Measurements from ENCODE around the gene KRT38.
A peak's percentile ranks its signal among the peaks of the same experiment; 100 is the strongest.

KRT38 gene

DNA sequence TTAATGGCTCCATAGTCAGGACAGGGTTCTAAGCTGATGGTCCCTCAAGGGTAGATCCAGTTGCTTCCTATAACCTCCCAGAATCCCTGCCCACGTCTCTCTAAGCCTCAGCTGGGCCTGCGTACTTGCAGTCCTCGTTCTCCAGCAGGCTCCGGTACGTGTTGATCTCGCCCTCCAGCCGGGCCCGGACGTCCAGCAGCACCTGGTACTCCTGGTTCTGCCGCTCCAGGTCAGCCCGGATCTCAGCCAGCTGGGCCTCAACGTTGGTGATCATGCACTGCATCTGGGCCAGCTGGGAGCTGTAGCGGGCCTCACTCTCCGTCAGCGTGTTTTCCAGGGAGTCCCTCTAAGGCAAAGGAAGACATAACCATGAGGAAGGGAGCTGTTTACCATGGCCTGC lies 21.9 kb upstream of the KRT38 start:
- POLR2A ChIA-PET: no interaction called here
- H3K9me3 ChIP-seq (ENCODE audit: control extremely low read depth in 1 of 5, control insufficient read depth in 4 of 5, insufficient read depth in 2 of 5, low read depth in 1 of 5, low read length in 4 of 5): peaks cover 0 to 3% (median 0%) of the 10 kb centered on the region in 5 experiments
- WGBS (ENCODE audit: insufficient coverage): 78% methylated on average over 12 of the region's 15 CpGs
- H3K4me3 ChIP-seq (ENCODE audit: control insufficient read depth in 1 of 7, extremely low read depth in 1 of 7, insufficient read depth in 4 of 7, low read depth in 2 of 7, low read length in 6 of 7): no peak overlapping the region
- H3K27me3 ChIP-seq (replicated peaks in 2 of 5; ENCODE audit: control insufficient read depth in 4 of 5, insufficient read depth in 5 of 5, low read length in 4 of 5): peaks cover 0 to 10% (median 0%) of the 10 kb centered on the region in 5 experiments
- no peaks in the 10 kb centered on the region for H3K36me3 ChIP-seq (ENCODE audit: control insufficient read depth in 4 of 4, insufficient read depth in 4 of 4, low read length in 3 of 4)
- H3K4me1 ChIP-seq (ENCODE audit: control extremely low read depth in 1 of 4, control insufficient read depth in 4 of 4, insufficient read depth in 4 of 4, low read length in 3 of 4): no peaks in the 10 kb centered on the region
- no peak overlapping the region for H3K27ac ChIP-seq (ENCODE audit: insufficient read depth in 1 of 2, low read depth in 1 of 2, low read length in 2 of 2, poor library complexity in 1 of 2, severe bottlenecking in 2 of 2)
- CTCF ChIA-PET: no interaction called here
- DNase-seq: no peak

DNA sequence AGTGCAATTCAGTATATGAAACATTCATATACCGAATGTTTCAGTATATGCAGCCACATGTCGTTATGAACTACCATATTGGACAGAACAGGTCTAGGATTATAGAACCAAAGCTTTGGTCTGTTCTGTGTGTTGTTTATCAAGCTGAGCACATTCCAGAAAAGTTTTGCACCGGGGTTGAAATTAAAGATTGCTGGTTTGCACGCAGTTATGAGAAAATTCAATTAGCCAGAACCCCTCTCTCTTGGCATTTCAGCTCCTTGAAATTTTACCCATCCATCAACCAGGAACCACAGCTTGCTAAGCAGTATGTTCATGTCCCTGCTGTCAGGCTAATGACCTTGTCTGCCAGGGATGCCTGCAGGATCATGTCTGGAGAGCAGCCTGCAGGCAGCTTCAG lies 16.9 kb upstream of the KRT38 start:
- ChIA-PET POLR2A (interaction anchor here (0.5 kb wide), 1 partner anchor 204 kb away, joined by 3 read pairs; no protein-coding TSS in a partner anchor), CTCF (no interaction called here)
- no peak overlapping the region for H3K4me3 ChIP-seq (ENCODE audit: control insufficient read depth in 1 of 7, extremely low read depth in 1 of 7, insufficient read depth in 4 of 7, low read depth in 2 of 7, low read length in 6 of 7)
- no peaks in the 10 kb centered on the region for H3K36me3 ChIP-seq (ENCODE audit: control insufficient read depth in 4 of 4, insufficient read depth in 4 of 4, low read length in 3 of 4)
- no peak overlapping the region for H3K27ac ChIP-seq (ENCODE audit: insufficient read depth in 1 of 2, low read depth in 1 of 2, low read length in 2 of 2, poor library complexity in 1 of 2, severe bottlenecking in 2 of 2)
- WGBS (ENCODE audit: insufficient coverage): 100% methylated on average over 4 of the region's 4 CpGs
- H3K4me1 ChIP-seq (ENCODE audit: control extremely low read depth in 1 of 4, control insufficient read depth in 4 of 4, insufficient read depth in 4 of 4, low read length in 3 of 4): peaks cover 0 to 5% (median 2%) of the 10 kb centered on the region in 4 experiments
- peaks cover 0 to 15% (median 0%) of the 10 kb centered on the region in 5 experiments for H3K27me3 ChIP-seq (replicated peaks in 2 of 5; ENCODE audit: control insufficient read depth in 4 of 5, insufficient read depth in 5 of 5, low read length in 4 of 5)
- no peak for DNase-seq
- H3K9me3 ChIP-seq (ENCODE audit: control extremely low read depth in 1 of 5, control insufficient read depth in 4 of 5, insufficient read depth in 2 of 5, low read depth in 1 of 5, low read length in 4 of 5): no peaks in the 10 kb centered on the region

- CTCF ChIA-PET: no interaction called here
- Histone ChIP-seq H3K27me3 (replicated peaks in 2 of 5; ENCODE audit: control insufficient read depth in 4 of 5, insufficient read depth in 5 of 5, low read length in 4 of 5) (peaks cover 0 to 14% (median 0%) of the 10 kb centered on the region in 5 experiments), H3K4me3 (ENCODE audit: control insufficient read depth in 1 of 7, extremely low read depth in 1 of 7, insufficient read depth in 4 of 7, low read depth in 2 of 7, low read length in 6 of 7) (no peak overlapping the region), H3K27ac (ENCODE audit: insufficient read depth in 1 of 2, low read depth in 1 of 2, low read length in 2 of 2, poor library complexity in 1 of 2, severe bottlenecking in 2 of 2) (no peak overlapping the region), H3K9me3 (ENCODE audit: control extremely low read depth in 1 of 5, control insufficient read depth in 4 of 5, insufficient read depth in 2 of 5, low read depth in 1 of 5, low read length in 4 of 5) (no peaks in the 10 kb centered on the region), H3K36me3 (ENCODE audit: control insufficient read depth in 4 of 4, insufficient read depth in 4 of 4, low read length in 3 of 4) (no peaks in the 10 kb centered on the region), H3K4me1 (ENCODE audit: control extremely low read depth in 1 of 4, control insufficient read depth in 4 of 4, insufficient read depth in 4 of 4, low read length in 3 of 4) (peaks cover 0 to 5% (median 2%) of the 10 kb centered on the region in 4 experiments)
- POLR2A ChIA-PET: no interaction called here
- WGBS (ENCODE audit: insufficient coverage): 100% methylated on average over 1 of the region's 3 CpGs
- DNase-seq: no peak
These were observed 15.4 kb upstream of the KRT38 start for GRCh38 chr17:41456204-41456603.

DNA sequence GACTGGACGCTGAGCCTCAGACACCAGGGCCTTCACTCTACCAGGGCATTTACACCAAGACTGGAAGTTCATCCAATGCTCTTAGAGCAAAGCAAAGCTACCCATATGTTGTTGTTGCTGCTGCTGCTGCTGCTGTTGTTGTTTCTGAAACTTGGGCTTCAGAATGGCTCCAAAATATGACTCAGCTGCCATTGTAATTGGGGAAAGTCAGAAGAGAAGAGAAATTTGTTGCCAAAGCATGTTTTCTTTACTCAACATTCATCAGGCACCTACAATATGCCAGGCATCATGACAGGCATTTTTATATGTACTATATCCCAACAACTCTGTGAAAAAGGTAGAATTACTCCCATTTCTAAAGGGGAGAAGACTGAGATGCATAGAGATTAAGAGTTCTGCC lies 14.5 kb upstream of the KRT38 start:
- Histone ChIP-seq H3K27ac (ENCODE audit: insufficient read depth in 1 of 2, low read depth in 1 of 2, low read length in 2 of 2, poor library complexity in 1 of 2, severe bottlenecking in 2 of 2) (no peak overlapping the region), H3K27me3 (replicated peaks in 2 of 5; ENCODE audit: control insufficient read depth in 4 of 5, insufficient read depth in 5 of 5, low read length in 4 of 5) (peaks cover 0 to 14% (median 0%) of the 10 kb centered on the region in 5 experiments), H3K36me3 (ENCODE audit: control insufficient read depth in 4 of 4, insufficient read depth in 4 of 4, low read length in 3 of 4) (no peaks in the 10 kb centered on the region), H3K4me3 (ENCODE audit: control insufficient read depth in 1 of 7, extremely low read depth in 1 of 7, insufficient read depth in 4 of 7, low read depth in 2 of 7, low read length in 6 of 7) (no peak overlapping the region), H3K4me1 (ENCODE audit: control extremely low read depth in 1 of 4, control insufficient read depth in 4 of 4, insufficient read depth in 4 of 4, low read length in 3 of 4) (peaks cover 0 to 5% (median 2%) of the 10 kb centered on the region in 4 experiments), H3K9me3 (ENCODE audit: control extremely low read depth in 1 of 5, control insufficient read depth in 4 of 5, insufficient read depth in 2 of 5, low read depth in 1 of 5, low read length in 4 of 5) (no peaks in the 10 kb centered on the region)
- no peak for DNase-seq
- 100% methylated on average over 1 of the region's 1 CpG for WGBS (ENCODE audit: insufficient coverage)
- CTCF ChIA-PET: no interaction called here
- POLR2A ChIA-PET: no interaction called here

- H3K4me3 ChIP-seq (ENCODE audit: control insufficient read depth in 1 of 7, extremely low read depth in 1 of 7, insufficient read depth in 4 of 7, low read depth in 2 of 7, low read length in 6 of 7): no peak overlapping the region
- no peaks in the 10 kb centered on the region for H3K9me3 ChIP-seq (ENCODE audit: control extremely low read depth in 1 of 5, control insufficient read depth in 4 of 5, insufficient read depth in 2 of 5, low read depth in 1 of 5, low read length in 4 of 5)
- H3K27me3 ChIP-seq (replicated peaks in 2 of 5; ENCODE audit: control insufficient read depth in 4 of 5, insufficient read depth in 5 of 5, low read length in 4 of 5): peaks cover 0 to 6% (median 0%) of the 10 kb centered on the region in 5 experiments
- no peaks in the 10 kb centered on the region for H3K36me3 ChIP-seq (ENCODE audit: control insufficient read depth in 4 of 4, insufficient read depth in 4 of 4, low read length in 3 of 4)
- no peak overlapping the region for H3K27ac ChIP-seq (ENCODE audit: insufficient read depth in 1 of 2, low read depth in 1 of 2, low read length in 2 of 2, poor library complexity in 1 of 2, severe bottlenecking in 2 of 2)
- WGBS (ENCODE audit: insufficient coverage): 64% methylated on average over 3 of the region's 3 CpGs
- ChIA-PET CTCF (interaction anchor here (1.4 kb wide), 1 partner anchor 96 kb away, joined by 5 read pairs; no protein-coding TSS in a partner anchor), POLR2A (no interaction called here)
- peaks cover 0 to 5% (median 2%) of the 10 kb centered on the region in 4 experiments for H3K4me1 ChIP-seq (ENCODE audit: control extremely low read depth in 1 of 4, control insufficient read depth in 4 of 4, insufficient read depth in 4 of 4, low read length in 3 of 4)
- peak; percentile 2 to 69 (median 60) for DNase-seq
These were observed 12.3 kb upstream of the KRT38 start for GRCh38 chr17:41453066-41453465.

GRCh38 chr17:41452281-41452680 lies 11.5 kb upstream of the KRT38 start:
- peaks cover 0 to 5% (median 0%) of the 10 kb centered on the region in 5 experiments for H3K27me3 ChIP-seq (replicated peaks in 2 of 5; ENCODE audit: control insufficient read depth in 4 of 5, insufficient read depth in 5 of 5, low read length in 4 of 5)
- peaks cover 0 to 5% (median 2%) of the 10 kb centered on the region in 4 experiments for H3K4me1 ChIP-seq (ENCODE audit: control extremely low read depth in 1 of 4, control insufficient read depth in 4 of 4, insufficient read depth in 4 of 4, low read length in 3 of 4)
- H3K4me3 ChIP-seq (ENCODE audit: control insufficient read depth in 1 of 7, extremely low read depth in 1 of 7, insufficient read depth in 4 of 7, low read depth in 2 of 7, low read length in 6 of 7): no peak overlapping the region
- no peaks in the 10 kb centered on the region for H3K9me3 ChIP-seq (ENCODE audit: control extremely low read depth in 1 of 5, control insufficient read depth in 4 of 5, insufficient read depth in 2 of 5, low read depth in 1 of 5, low read length in 4 of 5)
- ChIA-PET POLR2A (no interaction called here), CTCF (interaction anchor here (1.4 kb wide), 1 partner anchor 97 kb away, joined by 5 read pairs; no protein-coding TSS in a partner anchor)
- no peak overlapping the region for H3K27ac ChIP-seq (ENCODE audit: insufficient read depth in 1 of 2, low read depth in 1 of 2, low read length in 2 of 2, poor library complexity in 1 of 2, severe bottlenecking in 2 of 2)
- no peaks in the 10 kb centered on the region for H3K36me3 ChIP-seq (ENCODE audit: control insufficient read depth in 4 of 4, insufficient read depth in 4 of 4, low read length in 3 of 4)
- peak; percentile 77 to 95 (median 94) for DNase-seq
- WGBS (ENCODE audit: insufficient coverage): 0% methylated on average over 2 of the region's 4 CpGs

GRCh38 chr17:41451154-41451728 lies 10.5 kb upstream of the KRT38 start:
- 90% methylated on average over 2 of the region's 2 CpGs for WGBS (ENCODE audit: insufficient coverage)
- Histone ChIP-seq H3K27ac (ENCODE audit: insufficient read depth in 1 of 2, low read depth in 1 of 2, low read length in 2 of 2, poor library complexity in 1 of 2, severe bottlenecking in 2 of 2) (no peak overlapping the region), H3K4me1 (ENCODE audit: control extremely low read depth in 1 of 4, control insufficient read depth in 4 of 4, insufficient read depth in 4 of 4, low read length in 3 of 4) (peaks cover 0 to 5% (median 2%) of the 10 kb centered on the region in 4 experiments), H3K27me3 (replicated peaks in 2 of 5; ENCODE audit: control insufficient read depth in 4 of 5, insufficient read depth in 5 of 5, low read length in 4 of 5) (no peaks in the 10 kb centered on the region), H3K9me3 (ENCODE audit: control extremely low read depth in 1 of 5, control insufficient read depth in 4 of 5, insufficient read depth in 2 of 5, low read depth in 1 of 5, low read length in 4 of 5) (no peaks in the 10 kb centered on the region), H3K4me3 (ENCODE audit: control insufficient read depth in 1 of 7, extremely low read depth in 1 of 7, insufficient read depth in 4 of 7, low read depth in 2 of 7, low read length in 6 of 7) (no peak overlapping the region), H3K36me3 (ENCODE audit: control insufficient read depth in 4 of 4, insufficient read depth in 4 of 4, low read length in 3 of 4) (no peaks in the 10 kb centered on the region)
- POLR2A ChIA-PET: no interaction called here
- DNase-seq: no peak
- CTCF ChIA-PET: no interaction called here
